NOMO-1 treated with DMSO at 0.1 percent for 48 hours (cell line): ENCODE measurements around the gene TUBB4B.
A peak's percentile ranks its signal among the peaks of the same experiment; 100 is the strongest.

Experiments
- DNase-seq: peaks from one replicate; lab custom pipeline; 2025; ENCODE audit not compliant: unreplicated experiment; lab: John Stamatoyannopoulos, UW

TUBB4B gene

DNA sequence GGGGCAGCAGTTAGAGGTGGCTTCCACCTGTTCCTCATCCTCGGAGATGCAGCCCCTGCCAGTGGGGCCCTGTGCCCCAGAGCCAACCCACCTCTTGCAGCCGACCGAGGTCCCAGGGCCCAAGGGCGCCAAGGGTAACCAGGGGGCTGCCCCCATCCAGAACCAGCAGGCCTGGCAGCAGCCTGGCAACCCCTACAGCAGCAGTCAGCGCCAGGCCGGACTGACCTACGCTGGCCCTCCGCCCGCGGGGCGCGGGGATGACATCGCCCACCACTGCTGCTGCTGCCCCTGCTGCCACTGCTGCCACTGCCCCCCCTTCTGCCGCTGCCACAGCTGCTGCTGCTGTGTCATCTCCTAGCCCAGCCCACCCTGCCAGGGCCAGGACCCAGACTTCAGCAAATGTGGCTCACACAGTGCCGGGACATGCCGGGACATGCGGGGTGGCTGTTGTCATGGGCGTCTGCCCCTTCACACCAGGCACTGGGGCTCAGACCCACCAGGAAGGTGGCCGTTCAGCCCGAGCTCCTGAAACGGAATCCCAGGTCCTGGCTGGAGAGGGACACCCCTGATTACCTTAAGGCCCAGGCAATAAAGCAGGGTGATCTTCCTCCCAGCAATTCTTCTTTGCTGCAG, 15.3 kb upstream of the TUBB4B start:
- no peak for DNase-seq

DNA sequence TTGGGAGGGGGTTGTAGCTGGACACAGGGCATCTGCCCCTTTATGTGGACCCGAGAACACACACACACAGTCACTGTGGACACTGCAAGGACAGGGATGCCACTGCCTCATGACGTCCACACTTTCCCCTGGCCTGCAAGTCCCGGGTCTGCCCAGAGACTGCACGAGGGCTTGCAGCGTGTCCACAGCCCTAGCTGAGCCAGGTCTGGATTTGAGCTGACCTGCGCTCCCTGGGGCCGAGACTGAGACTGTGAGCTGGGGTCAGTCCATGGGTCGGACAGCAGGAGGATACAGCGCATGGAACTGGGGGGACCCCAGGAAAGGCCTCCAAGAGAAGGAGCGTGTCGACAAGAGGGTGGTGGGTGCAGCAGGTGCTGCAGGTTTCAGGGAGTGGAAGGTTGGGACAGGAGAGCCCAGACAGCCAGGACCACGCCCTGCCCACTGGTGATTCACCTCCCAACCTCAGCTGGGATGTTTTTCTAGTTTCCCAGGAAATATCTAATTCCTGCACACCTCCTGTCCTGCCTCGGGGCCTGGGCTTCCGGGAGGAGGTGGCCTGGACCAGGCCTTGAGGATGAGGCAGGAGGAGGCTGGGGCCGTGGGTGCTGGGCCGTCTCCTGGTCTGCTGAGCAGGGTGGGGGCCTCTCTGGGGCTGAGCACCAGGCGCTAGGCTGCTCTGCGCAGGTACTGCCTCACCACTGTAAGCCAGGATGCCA, 14.6 kb upstream of the TUBB4B start:
- no peak for DNase-seq

DNA sequence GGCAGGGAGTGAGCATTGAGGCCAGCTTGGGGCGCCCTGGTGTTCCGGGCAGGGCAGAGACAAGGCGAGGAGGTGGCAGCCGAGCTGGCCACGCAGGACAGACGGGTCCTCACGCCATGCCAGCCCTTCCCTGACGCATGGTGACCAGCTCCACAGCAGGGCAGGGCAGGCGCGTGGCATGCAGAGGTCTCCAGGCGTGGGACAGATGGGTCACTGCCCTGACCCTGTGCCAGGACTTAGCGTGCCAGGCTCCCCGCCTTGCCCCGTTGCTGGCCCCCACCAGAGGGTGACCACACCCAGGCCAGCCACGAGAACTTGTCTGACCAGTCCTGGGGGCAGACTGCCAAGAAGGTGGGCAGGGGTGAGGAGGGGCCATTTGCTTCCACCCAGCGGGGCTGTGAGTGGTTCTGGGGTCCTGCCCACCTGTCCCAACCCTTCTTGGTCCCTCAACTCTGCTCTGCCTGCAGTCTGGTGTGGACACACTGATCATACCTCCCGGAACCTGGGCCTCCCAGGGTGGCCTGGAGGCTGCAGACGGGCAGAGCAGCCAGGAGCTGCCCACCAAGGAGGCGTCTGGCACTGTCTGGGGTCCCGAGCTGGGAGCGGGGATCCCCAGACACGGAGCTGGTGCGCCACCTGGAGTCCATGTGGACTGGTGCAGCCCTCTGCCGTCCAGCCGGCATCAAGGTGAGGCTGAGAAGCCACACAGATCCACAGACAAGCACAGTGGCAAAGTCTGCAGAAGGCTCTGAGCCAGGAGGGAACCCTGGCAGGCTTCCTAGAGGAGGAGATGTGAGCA, 13.8 kb upstream of the TUBB4B start, which contains the start of gene RNF224:
TSS of gene RNF224 (plus strand) at position 449 of the 799 bp plus-strand sequence. CDS start 834 bp downstream, outside the sequence.
- peak; percentile 83 for DNase-seq

DNA sequence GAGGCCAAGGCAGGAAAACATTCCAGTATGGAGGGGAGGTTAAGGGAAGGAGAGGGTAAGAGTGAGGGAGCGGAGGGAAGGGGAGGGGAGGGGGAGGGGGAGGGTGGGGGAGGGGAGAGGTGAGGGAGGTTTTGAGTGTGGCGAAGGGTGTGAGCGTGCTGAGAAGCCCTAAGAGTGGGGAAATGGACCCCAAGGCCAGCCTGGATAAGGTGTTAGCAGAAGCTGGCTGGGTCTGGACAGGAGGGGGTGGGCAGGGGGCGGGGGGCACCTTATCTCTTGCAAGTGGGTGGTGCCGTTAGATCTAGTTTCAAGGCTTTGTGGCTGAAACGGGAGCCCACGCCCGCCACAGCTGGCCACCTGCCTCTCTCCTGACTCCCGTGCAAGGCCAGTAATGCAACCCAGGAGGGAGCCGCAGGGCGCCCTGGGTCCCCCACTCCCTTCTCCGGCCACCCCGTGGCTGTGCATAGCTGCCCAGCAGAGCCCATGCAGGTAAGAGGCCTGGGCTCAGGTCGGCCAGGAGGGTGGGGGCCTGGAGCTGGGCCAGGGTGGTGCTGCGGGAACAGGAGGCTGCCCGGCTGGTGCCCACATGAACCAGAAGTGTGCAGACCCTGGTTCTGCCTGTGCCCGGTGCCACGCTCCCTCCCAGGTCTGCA, 13.1 kb upstream of the TUBB4B start:
- no peak for DNase-seq

DNA sequence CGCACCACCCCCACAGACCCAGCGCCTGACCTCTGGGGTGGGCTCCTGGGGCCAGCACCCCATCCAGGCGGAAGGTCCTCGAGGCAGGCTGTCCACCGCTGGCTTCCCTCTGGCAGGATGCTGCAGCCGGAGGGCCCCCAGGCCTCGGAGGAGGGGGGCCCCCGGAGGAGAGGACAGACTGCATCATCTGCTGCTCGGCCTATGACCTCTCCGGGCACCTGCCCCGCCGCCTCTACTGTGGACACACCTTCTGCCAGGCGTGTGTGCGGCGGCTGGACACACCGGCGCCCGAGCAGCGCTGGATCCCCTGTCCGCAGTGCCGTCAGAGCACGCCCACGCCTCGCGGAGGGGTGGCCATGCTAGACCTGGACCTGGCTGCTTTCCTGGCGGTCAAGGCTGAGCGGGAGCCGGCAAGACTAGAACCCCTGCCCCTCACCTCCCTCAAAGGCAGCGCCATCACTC, 12.6 kb upstream of the TUBB4B start:
- DNase-seq = no peak

DNA sequence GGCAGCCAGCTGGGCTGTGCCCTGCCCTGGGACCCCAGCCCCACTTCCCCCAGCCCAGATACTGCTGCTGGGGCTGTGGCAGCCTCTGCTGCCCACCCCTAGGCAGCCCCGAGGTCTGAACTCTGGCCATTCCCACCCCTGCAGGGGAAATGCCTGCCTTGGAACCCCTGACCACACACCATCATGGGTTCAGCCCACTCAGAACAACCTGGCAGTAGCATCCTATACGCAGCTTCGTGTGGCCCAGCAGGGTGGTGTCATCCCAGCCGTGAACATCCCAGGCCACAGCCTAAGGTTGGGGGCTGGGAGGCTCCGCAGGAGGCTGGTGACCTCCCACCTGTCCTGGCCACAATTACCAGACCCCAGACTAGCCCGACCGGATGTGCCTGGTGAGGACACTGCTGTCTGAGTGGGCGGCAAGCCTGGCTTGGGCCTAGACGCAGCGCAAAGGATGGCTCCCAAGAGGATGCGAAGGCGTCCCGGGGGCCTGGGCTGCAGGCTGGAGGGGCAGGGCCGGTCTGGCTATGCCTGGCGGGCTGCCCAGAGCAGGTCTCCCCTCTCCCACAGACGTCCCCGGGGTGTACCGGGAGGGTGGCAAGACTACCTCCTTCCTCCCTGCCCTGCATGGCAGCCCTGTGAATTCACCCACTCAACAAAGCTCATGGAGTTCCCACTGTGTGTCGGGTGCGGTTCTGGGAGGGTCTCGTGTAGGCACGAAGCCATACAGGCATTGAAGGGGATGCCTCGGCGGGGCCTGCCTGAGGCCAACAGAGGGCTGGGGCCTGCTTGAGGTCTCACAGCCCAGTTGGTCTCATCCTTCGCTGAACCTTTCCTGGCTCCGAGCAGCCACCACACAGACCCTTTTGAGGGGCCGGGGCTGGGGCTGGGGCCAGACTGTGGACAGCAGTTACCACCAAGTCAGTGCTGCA, 11.9 kb upstream of the TUBB4B start:
- no peak for DNase-seq

DNA sequence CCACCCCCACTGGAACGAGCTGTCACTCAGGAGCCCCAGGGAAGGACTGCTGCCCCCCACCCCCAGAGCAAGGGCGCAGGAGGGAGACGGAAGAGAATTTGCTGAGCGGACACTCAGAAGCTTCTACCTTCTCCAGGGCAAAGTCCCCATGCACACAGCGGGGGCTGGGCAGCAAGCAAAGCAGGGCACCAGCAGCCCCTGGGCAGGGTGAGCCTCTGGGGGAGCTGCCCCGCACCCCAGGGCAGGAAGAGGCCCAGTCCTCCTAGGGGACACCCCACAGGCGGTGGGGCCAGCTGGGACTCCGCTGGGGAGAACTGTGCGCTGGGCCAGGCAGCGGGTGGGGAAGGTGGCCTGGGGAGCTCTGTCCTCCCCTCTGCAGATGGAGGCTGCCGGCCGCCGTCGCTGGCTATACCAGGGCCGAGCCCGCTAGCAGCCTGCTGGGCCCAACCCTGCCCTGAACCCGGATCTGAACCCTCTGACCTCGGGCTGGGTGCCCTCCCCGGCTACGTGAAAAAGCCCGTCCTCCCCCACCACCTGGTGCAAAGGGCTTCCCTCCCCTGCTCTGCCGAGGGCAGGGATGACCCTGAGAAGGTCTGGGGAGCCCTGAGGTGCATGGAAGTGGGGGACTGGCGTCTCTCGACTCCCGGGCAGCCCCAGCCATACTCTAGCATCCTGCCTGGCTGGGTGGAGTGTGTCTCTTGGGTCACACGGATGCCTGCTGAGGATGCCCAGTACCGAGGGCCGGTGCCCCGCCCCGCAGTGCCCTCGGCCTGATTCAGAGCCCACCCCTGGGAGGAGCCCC, 11.0 kb upstream of the TUBB4B start:
- no peak for DNase-seq

DNA sequence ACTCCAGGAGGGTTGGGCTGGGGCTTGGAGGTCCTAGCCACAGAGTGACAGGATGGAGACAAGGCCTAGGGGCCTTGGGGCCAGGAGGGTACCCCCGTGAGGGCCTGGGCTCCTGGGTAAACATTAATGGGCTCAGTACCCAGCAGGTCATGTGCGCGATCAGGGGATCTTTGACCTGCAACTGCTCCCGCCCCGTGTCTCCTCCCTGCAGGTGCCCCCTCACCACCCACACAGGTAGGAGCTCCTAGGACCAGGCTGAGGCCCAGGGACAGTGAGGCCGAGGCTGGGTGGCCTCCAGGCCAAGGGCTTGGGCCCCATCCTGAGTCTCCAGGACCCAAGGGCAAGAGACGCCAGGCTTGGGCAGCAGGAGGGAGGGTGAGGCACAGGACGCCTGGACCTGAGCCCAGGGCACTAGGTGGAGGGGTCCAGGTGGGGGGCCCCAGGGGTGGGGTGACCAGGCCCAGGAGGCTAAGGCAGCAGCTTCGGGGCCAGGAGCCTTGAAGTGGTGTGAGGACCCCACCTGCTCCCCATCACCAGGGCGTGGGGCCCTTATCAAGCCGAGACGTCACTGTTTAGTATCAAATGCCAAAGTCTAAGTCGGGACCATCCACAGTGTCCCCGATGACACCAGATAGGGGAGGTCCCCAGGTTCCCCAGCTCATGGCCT, 10.2 kb upstream of the TUBB4B start, which contains the start of gene SLC34A3:
TSS of gene SLC34A3 (plus strand) at position 197 of the 667 bp plus-strand sequence. CDS start 802 bp downstream, outside the sequence.
- no peak for DNase-seq

DNA sequence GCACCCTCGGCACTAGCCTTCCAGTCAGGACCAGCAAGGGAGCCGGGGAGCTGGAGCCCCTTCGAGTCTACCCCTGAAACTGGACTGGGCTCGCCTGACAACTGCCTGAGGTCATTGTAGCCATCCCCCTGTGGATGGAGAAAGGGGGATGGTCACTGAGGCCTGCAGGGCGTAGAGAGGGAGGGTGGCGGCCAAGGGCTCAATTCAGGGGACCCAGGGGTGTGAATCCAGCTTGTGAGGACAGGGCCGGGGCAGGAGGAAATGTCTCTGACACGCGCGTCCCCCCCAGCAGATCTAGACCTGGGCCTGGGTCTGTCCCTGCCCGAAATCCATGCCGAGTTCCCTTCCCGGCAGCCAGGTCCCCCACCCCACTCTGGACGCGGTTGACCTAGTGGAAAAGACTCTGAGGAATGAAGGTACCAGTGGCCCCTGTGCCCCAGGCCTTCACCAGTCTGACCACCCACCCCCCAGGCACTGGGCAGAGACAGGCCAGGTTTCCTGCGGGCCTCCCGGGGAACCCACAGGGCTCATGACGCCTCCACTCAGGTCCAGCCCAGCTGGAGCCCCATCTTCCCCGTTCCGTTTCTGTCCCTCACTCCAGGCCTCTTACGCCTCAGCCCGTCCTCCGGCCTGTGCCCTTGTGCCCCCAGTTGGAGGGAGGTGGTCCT, 9.6 kb upstream of the TUBB4B start:
- DNase-seq = no peak

DNA sequence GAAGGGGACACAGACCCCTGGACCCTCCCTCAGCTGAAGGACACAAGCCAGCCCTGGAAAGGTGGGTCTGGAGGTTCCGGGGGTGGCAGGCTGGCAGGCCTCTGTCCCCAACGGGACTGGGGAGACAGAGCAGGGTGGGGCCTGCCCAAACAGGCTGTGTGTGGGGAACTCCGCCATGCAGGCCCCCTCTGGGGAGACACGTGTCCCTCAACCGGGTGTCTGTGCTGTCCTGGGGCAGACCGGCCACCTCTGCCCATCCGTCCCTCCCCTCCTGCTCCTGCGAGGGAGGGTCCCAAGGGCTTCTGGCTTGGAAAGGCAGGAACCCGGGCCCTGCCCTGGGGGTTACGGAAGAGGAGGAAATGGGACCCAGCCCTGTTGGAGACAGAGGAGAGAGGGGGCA, 9.0 kb upstream of the TUBB4B start:
- DNase-seq = no peak

DNA sequence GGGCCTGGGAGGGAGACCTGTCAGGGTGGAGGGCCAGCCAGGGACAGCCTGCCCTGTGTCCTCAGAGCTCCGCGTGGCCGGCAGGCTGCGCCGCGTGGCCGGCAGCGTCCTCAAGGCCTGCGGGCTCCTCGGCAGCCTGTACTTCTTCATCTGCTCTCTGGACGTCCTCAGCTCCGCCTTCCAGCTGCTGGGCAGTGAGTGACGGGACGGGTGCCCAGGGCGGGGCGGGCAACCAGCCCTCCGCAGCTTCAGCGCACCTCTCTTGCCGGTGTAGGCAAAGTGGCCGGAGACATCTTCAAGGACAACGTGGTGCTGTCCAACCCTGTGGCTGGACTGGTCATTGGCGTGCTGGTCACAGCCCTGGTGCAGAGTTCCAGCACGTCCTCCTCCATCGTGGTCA, 8.6 kb upstream of the TUBB4B start:
- no peak for DNase-seq

DNA sequence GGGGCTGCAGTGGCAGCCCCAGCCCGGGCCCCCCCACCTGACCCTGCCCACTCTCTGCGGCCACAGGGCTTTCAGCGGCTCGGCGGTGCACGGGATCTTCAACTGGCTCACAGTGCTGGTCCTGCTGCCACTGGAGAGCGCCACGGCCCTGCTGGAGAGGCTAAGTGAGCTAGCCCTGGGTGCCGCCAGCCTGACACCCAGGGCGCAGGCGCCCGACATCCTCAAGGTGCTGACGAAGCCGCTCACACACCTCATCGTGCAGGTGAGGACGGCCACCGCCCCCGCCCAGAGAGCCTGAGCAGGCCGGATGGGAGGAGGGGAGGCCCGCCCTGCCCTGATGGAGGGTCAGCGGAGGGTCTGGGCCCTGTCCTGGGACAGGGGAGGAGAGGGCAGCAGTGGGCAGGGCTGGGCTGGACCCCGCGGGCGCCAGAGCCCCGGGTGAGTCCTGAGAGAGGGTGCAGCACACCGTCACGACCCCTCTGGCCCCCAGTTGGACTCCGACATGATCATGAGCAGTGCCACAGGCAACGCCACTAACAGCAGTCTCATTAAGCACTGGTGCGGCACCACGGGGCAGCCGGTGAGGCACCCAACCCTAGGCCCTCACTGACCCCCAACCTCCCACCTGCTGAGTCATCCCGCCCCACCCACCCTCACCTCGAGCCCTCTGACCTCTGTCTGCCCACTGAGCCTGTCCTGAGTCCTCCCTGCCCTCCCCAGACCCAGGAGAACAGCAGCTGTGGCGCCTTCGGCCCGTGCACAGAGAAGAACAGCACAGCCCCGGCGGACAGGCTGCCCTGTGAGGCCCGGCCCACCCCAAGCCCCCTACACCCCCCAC, 7.7 kb upstream of the TUBB4B start:
- no peak for DNase-seq

DNA sequence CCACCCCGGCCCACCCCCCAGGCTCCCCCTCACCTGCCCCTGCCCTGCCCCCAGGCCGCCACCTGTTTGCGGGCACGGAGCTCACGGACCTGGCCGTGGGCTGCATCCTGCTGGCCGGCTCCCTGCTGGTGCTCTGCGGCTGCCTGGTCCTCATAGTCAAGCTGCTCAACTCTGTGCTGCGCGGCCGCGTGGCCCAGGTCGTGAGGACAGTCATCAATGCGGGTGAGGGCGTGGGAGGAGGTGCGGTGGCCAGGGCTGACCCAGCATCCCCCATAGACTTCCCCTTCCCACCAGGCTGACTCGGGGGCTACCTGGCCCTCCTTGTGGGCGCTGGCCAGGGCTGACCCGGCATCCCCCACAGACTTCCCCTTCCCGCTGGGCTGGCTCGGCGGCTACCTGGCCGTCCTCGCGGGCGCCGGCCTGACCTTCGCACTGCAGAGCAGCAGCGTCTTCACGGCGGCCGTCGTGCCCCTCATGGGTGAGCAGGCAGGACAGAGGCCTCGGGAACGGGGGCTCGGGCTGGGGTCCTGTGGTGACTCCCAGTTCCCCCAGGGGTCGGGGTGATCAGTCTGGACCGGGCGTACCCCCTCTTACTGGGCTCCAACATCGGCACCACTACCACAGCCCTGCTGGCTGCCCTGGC, 6.9 kb upstream of the TUBB4B start:
- no peak for DNase-seq

DNA sequence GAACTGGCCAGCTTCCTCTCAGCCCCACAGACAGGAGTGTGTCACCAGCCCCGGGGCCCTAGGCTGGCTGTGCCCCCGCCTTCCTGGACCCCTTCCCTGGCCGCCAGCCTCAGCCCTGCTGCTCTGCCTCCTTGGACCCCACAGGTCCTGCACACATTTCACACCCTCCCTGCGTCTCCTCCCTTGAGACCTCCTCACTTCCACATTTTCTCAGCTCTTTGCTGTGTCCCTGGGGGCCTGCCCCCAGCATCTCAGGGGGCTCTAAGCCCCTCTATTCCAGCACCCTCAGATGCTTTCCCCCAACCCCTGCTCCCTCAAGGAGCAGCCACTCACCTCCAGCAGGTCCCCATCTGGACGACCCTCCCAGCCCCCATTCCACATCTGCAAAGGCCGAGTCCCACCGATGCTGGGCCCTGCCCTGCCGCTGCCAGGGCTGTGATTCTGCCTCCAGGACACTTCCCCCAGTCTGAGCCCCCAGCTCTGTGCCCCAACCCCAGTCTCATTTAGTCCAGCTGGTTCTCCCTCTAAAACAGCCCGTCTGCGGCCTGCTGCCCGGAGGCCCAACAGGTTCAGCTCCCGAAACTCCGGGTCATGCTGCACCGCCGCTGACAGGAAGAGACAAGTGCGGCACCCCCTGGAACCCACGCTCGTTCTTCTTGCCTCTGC, 6.2 kb upstream of the TUBB4B start:
- DNase-seq = no peak

DNA sequence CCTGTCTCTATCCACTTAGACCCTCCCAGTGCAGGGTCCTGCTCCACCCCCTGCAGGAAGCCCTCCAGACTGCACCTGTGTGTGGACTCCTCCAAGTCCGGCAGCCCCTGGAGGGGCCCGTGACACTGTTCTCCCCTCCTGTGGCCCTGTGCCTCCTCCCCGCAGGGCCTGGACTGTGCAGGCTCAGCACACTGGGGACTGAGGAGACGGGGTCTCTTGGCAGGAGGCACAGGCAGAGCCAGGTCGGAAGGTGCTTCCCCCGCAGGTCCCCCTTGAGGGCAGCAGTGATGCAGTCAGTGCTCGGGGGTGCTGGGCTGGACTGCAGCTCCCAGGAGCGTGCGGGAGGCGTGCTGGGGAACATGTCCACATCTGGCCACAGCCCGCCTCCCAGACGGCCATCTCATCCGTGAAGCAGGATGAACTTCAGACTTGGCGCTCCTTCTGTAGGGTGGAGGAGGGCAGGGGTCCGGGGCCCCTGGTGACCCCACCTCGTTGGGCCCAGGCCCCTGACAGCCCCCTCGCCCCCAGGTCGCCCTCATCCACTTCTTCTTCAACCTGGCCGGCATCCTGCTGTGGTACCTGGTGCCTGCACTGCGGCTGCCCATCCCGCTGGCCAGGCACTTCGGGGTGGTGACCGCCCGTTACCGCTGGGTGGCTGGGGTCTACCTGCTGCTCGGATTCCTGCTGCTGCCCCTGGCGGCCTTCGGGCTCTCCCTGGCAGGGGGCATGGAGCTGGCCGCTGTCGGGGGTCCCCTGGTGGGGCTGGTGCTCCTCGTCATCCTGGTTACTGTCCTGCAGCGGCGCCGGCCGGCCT, 5.5 kb upstream of the TUBB4B start:
- DNase-seq = no peak
